Right ventricle myocardium inferior (tissue), 1 donor: ENCODE measurements around the gene HIPK2. TPM values are rescaled to one million over a fixed set of nuclear protein-coding genes. Genes with fewer than 3 reads are reported as not detected.

Experiments
- ATAC-seq: fragments of 200-7000 bp; cut with Tn5 transposase; one replicate; pipeline ENCODE4 v1.9.1; 2020; ENCODE audit warnings: mild to moderate bottlenecking, moderate library complexity
- DNase-seq: peaks from one replicate; pipeline ENCODE4 v3.0.0; 2021; ENCODE audit errors: missing footprints
- intact Hi-C: fragments of 100-400 bp; cut with DNase I; formaldehyde crosslinking; loops from one replicate; pipeline ENCODE4 v1.11.0; 2022
- total RNA-seq: library from RNA; stranded (reverse); fragmentation: NEBNext Ultra II Directional; extraction: Animal tissue kit (Norgen Biotek cat#: 25700); gene quantifications from one replicate; pipeline ENCODE4 v1.2.1, GENCODE V29; 2021
- donor health status: DM: no; HTN: yes; CAD: no; lungs with severe emphysema.

The HIPK2 gene
- total RNA-seq, 1 donor from 2014 or later, result 97.8 TPM

DNA sequence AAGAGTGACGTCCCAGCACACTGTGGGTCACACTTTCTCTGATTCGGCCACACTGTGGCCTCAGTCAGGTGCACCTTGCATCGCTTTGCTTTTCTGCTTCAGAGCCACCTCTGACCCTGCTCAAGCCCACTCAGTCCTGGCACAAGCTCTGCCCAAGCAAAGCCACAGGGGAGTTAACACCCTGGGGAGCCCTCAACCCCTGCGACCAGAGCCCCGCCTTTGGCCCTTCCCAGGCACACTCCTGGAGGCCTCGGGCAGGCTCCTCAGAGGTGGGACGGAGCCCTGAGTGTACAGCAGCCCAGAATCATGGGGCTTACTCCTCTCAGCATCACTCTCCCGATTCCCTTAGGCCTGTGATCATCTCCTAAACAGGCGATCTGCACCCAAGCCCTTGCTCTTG is 71.0 kb downstream of the HIPK2 start:
- intact Hi-C loops, result no loop called here
- no peak for ATAC-seq
- DNase-seq, result no peak

DNA sequence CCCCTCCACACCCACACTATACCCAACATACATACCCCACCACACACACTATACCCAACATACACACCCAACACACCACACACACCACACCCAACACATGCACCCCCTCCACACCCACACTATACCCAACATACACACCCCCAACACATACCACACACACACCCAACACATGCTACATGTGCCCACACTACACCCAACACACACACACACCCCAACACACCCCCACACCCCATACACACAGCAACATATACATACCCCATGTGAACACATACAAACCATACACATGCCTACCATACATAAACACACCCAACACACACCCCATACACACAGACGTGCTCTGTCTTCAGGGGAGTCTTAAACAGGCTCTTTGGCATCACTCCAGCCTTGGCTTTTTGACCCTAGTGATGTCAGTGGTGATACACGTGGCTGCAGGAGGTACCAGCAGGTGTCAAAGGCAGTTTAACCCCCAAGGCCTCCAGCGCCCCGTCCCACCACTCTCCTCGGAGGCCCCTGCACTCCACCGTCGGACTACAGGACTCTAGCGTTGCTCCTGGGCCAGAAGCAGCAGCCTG is 73.4 kb downstream of the HIPK2 start:
- ATAC-seq (no peak), DNase-seq (no peak)
- intact Hi-C loops, result loop anchor here (5.0 kb wide), 1 partner anchor 73 kb away; the partner anchor contains the start of gene HIPK2

DNA sequence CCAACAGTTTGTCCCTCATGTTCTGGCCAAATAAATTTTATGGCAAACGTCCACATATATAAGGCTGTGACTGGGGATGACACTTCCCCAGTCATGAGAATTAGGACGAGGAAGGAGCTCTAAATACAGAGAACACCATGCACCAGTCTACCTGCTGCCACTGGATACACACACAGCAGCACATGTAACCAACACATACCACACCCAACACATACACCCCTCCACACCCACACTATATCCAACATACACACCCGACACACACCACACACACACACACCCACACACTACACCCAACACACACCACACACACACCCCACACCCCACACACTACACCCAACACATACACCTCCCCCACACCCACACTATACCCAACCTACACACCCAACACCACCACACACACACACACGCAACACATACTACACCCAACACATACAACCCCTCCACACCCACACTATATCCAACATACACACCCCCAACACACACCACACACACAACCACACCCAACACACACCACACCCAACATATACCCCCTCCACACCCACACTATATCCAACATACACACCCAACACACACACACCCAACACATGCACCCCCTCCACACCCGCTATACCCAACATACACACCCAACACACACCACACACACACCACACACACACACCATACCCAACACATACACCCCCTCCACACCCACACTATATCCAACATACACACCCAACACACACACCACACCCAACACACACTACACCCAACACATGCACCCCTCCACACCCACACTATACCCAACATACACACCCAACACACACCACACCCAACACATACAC is 74.1 kb downstream of the HIPK2 start:
- DNase-seq, result no peak
- ATAC-seq, result peak; percentile 60
- intact Hi-C loops, result loop anchor here (5.0 kb wide), 1 partner anchor 74 kb away; the partner anchor contains the start of gene HIPK2

DNA sequence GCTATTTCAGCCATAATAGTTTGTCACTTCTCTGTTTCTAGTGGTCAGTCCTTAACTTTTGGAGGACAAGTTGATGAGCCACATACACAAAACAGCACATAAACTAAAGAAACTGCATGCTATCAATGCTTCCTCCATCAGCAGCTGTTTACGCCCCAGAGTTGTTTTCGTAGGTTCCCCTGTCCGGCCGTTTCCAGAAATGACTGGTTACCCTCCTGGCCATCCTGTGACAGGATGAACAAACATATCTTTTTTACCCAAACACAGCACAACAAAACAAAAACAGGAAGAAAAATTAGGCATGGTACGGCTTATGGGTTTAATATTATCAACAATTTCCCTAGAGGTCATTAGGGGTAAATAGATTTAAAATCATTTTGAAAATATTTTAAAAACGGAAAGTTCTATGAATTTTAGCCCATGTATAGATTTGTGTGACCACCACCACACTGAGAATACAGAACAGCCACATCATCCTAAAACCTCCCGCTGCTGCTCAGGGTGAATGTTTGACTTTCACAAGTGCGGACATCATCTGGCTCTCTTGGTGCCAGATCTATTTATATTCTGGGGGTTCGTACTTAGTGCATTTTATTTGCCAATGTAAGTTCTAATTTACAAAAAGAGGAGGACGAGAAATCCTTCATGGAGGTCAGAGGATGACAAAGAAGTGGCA is 74.8 kb downstream of the HIPK2 start:
- DNase-seq, result no peak
- intact Hi-C loops, result loop anchor here (5.0 kb wide), 1 partner anchor 74 kb away; the partner anchor contains the start of gene HIPK2
- peak; percentile 60 for ATAC-seq

DNA sequence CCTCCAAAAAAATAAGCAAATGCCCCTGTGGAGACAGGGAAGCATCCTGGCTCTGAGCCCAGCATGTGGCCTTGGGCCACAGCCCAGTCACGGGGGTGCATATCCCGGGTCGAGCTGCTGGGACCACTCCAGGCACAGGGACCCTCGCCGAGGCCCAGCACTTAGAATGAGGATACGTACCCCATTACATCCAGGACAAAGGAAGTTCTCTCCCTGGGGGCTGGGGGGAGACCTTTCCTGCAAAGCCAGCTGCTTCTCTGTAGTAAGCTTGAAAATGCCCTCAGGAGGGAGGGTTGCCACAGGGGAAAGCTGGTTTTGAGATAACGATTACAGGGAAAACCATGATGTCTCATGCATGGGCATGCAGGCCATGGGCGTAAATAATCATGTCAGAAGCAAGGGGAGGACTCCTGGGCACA is 75.5 kb downstream of the HIPK2 start:
- intact Hi-C loops, result loop anchor here (5.0 kb wide), 1 partner anchor 75 kb away; the partner anchor contains the start of gene HIPK2
- DNase-seq, result no peak
- ATAC-seq, result peak; percentile 21

DNA sequence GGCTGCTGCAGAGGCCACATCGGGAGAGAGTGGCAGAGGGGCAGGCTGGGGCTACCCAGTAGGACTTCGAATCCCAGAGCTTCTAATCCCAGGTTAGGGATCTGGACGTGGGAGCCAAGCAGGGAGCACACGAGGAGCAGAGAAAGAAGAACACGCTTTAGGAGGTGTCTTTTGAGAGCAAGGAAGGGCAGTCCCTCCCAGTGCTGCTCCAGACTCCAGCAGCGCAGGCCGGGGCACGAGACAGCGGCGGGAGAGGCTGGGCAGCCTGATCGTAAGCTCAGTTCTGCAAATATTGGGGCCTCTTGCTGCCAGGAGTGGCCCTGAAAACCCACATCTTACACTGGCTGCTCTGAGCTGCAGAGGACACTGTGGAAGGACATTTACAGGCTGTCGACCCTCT is 75.9 kb downstream of the HIPK2 start:
- peak; percentile 19 for ATAC-seq
- no peak for DNase-seq
- intact Hi-C loops, result loop anchor here (5.0 kb wide), 1 partner anchor 75 kb away; the partner anchor contains the start of gene HIPK2

DNA sequence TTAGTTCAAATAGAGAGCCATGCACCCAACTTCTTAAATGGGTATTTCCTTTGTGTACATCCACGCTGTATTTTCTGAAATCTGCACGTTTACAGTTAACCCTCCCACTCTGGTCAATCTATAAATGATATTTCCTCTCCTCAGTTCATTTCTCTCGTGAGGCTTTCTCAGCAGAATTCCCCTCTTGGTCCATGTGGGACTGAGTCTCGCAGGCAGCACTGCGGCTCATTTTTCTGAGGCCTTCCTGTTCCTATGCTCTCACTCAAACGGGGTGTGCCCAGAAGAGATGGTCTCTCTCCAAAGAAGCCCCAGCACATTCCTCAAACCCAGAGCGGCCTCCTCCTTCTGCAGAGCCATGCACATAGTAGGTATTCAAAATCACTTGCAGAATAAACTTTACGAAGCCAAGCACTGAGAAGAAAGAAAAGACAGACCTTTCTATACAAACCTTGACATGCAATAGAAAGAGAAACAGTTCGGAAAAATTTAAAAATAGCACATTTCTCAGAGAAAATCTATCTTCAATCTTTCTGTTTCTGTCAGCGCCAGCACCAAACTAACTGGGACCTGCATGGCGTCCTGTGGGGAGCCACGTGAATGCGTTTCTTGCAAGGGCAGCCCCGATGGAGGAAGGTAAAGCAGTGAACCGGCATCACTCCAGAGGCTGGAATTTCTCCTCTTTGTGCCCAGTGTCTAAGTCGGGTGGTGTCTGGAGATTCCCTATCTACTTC is 77.1 kb downstream of the HIPK2 start:
- DNase-seq, result no peak
- intact Hi-C loops, result loop anchor here (5.0 kb wide), 1 partner anchor 77 kb away; the partner anchor contains the start of gene HIPK2
- ATAC-seq, result no peak

DNA sequence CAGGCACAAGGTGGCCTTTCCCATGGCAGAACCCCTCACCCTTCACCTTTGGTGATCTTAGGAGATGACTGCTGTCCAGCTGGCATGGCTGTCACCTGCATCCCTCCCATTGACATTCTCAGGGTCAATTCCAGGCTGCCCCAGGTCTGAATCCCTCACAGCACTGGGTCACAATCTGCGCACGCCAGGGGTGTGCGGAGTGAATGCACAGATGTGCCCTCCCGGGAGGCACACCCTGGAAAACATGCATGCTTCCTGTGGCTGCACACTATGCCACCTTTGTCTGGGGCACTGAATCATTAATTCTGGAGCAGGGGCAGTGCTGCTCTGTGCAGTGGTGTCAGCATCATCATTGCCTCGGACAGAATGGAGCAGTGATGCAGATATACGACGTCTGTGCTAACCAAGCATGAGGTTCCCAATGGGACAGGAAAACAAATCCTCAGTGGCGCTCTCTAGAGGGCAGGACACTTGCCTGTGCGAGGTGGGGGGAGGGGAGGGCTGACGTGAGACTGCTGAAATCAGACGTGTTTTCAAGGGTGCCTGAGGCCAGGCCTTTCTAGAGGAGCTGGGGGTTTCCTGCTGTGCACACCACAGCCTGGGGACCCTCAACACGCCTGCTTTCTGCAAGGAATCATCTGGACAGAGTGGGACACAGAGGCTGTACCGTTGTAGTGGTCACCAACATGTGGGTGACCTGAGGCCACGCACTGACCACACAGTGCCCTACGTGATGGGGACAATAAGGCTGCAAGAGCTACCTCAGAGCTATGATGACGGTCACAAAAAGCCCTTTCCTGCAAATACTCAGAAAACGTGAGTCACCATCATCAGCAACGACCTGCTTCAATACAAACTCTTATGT is 77.9 kb downstream of the HIPK2 start:
- ATAC-seq (no peak), DNase-seq (no peak)
- intact Hi-C loops, result loop anchor here (5.0 kb wide), 1 partner anchor 77 kb away; the partner anchor contains the start of gene HIPK2

DNA sequence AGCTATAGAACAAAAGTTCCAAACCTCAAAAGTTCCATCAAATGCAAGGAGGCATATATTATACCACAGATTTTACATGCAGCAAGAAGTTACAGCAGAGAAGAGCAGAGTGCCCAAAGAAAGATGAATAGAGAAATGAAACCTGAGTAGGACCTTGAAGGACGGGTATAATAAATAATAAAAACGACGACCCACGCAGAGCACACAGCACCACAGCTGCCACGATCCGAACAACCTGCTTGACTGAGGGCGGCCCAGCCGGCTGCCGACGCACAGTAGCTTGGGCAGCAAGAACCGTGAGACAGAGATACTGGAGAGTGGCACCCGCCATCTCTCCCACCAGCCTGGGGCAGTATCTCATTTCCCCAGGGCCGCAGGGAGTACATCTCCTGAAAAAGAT is 79.0 kb downstream of the HIPK2 start:
- DNase-seq (no peak), ATAC-seq (no peak)
- intact Hi-C loops, result no loop called here

DNA sequence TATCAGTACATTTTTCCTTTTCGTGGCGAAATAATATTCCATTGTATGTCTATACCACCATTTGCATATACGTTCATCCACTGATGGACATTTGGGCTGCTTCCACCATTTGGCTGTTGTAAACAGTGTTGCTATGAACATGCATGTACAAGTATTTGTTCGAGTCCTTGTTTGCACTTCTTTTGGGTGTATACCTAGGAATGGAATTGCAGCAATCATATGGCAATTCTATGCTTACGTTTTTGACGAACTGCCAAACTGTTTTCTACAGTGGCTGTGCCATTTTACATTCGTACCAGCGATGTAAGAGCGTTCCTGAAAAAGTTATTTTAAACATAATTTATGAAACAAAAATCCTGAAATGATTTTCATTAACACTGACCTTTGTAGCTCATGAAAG is 79.5 kb downstream of the HIPK2 start:
- DNase-seq, result no peak
- ATAC-seq, result no peak
- intact Hi-C loops, result no loop called here

DNA sequence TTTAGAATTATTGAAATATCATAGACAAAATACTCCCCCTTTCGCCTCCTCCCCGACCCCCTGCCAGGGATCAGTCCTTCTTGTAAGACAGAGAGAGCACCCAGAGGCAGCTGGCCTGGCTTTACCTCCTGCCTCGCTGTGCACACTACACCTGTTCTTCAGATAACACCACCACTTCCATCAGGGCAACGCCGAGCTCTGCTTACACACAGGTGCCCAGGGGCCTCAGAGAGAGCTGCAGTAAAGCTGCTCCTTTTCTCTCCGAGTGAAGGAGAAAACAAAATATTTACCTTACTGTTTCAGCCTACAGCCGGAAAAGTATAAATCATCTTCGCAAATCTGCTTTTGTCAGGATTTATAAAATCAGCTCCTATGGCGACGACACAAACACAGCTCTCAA is 80.7 kb downstream of the HIPK2 start:
- DNase-seq (no peak), ATAC-seq (no peak)
- intact Hi-C loops, result no loop called here

DNA sequence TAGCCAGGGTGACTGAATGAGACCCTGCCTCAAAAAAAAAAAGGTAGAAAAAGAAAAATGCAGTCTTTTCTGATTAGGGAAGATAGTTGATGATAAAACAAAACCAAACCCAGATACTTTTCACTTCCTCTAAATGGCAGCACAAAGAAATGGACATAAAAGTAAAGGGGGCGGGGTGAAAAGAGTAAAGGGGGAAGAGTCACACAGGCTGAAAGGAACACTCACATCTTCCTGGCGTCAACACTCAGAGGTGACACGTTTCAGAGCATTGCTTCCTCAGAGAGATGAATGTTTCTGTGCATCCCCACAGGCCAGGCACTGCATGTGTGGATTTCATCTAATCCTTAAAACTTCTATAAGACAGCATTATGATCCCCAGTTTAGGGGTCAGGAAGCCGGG is 81.2 kb downstream of the HIPK2 start:
- intact Hi-C loops, result no loop called here
- DNase-seq (no peak), ATAC-seq (no peak)

DNA sequence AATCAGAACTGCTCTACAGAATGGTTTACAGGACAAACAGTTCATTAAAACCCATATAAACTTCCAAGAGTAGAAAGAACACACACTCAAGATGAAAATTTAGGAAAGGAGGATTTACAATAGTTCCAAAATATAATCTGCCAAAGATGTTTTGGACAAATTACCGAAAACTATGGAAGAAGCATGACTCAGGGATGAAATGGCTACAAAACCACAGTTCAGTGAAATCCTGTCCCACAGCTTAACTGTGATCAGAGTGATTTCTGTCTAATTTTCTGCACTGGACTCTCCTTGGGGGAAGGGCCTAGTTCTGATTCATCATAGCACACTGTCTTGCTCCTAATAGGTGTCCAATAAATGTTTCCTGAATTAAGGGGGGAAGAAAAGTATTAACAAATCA is 82.2 kb downstream of the HIPK2 start:
- ATAC-seq (no peak), DNase-seq (no peak)
- intact Hi-C loops, result no loop called here

DNA sequence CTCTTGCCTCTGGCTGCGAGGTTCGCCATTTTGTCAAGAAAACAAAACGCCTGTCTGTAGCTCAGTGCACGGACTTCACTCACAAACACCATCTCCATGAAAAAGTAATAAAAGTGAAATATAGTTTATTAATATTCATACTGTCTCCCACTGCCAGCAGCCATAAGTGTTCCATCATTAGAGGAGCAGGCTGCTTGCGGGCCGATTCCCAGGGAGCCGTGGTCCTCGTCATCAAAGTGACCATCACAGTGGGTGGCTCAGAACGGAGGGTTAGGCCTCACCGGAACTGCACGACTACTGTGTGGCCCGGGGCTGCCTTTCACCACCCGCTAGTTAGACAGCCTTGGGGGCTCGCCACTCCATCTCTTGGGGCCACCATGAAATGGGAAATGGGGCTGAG is 82.7 kb downstream of the HIPK2 start:
- no peak for DNase-seq
- no peak for ATAC-seq
- intact Hi-C loops, result no loop called here

DNA sequence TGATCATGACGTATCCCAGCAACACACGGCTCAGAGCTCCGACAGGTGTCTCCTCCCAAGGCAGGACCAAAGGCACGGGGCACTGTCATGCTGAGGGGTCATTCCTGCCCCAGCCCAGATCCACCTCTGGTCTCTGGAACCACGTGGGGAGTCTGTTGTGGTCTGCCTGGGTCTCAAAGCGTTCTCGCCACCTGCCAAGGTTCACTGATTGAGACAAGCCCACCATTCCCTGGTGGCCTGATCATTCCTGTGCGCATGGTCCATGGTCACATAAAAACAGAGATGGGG is 83.5 kb downstream of the HIPK2 start:
- DNase-seq, result no peak
- ATAC-seq, result no peak
- intact Hi-C loops, result no loop called here

DNA sequence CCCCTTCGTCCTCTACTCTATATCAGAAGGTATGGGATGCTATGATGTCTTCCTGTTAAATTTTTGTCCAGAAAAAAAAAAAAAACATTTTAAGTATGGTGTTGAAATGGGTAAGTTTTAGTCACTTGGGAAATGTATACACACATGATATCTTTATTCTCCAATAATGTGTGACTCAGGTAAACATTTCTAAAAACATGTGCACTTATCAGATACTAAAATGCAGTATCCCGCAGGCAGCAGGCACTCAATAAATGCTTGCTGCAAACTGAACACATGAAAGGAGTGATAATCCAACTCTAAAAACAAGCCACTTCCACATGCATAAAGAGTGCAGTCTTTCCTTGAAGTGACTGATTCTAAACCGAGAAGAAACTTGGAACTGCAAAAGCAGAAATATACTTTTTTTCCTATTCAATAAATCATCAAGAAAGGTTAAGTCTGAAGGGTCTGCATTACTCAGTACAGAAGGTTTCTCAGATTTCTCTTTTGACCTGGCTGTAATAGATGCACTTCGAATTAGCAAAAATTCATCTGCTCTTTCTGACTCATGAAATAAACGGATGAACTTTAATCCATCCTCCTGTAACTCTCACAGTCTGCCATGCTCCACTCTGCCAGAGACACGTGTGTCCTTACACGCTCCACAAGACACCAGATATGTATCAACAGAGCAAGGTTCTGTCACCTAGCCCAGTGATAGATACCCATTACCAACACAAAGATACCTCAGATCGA is 84.0 kb downstream of the HIPK2 start:
- ATAC-seq (no peak), DNase-seq (no peak)
- intact Hi-C loops, result no loop called here

DNA sequence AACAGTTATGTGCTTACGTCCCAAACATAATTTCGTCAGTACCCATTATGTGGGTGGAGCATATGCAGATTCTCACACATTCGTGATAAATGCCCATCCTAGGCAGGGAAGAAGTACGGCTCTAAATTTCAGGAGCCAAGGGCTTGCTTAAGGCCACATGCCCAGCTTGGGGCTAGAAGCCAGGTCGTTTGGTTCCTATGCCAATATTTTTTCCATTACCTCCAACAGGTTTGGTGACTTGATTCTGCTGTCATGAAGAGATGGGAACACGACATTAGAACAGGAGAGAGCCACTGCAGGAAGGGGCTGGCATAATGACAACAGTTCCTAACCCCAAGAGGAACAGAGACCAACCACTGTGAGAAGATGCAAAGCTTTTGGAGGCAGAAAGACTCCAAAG is 85.1 kb downstream of the HIPK2 start:
- ATAC-seq (no peak), DNase-seq (no peak)
- intact Hi-C loops, result no loop called here
